ENCODE results near the gene OOSP3.

Gene OOSP3

GRCh38 chr11:59943997-59944714 is 65.6 kb downstream of the OOSP3 start:
- DNase-seq (ENCODE audit: low read depth, low spot score): no peak

GRCh38 chr11:59944720-59945119 is 66.1 kb downstream of the OOSP3 start:
- no peak for DNase-seq (ENCODE audit: low read depth, low spot score)

Data from astrocyte of the hippocampus (primary cell).